GM10266 (cell line): ENCODE measurements around the gene RALB.

Source experiments
- DNase-seq: peaks from one replicate; pipeline ENCODE4 v3.0.0; 2012; ENCODE audit errors: extremely low spot score
- CTCF ChIP-seq: IDR thresholded peaks from 2 replicates; pipeline ENCODE4 v1.5.1; 2012; ENCODE audit warnings: mild to moderate bottlenecking, low read depth; ENCODE audit not compliant: control insufficient read depth, insufficient read depth; ENCODE audit errors: missing control alignments

The RALB gene

GRCh38 chr2:120225549-120226065 lies 27.0 kb upstream of the RALB start:
- TF ChIP-seq CTCF: no peak

GRCh38 chr2:120226316-120226715 lies 26.3 kb upstream of the RALB start:
- no peak for DNase-seq

More at GRCh38 chr2:120225549-120226065, 27.0 kb upstream of the RALB start:
- no peak for DNase-seq

GRCh38 chr2:120227111-120227991 lies 25.3 kb upstream of the RALB start:
- DNase-seq: no peak
- no peak for TF ChIP-seq CTCF

More at GRCh38 chr2:120226316-120226715, 26.3 kb upstream of the RALB start:
- TF ChIP-seq CTCF: no peak

GRCh38 chr2:120228503-120228902 lies 24.1 kb upstream of the RALB start:
- no peak for DNase-seq
- peak; percentile 4 for TF ChIP-seq CTCF

- DNase-seq: no peak
- no peak for TF ChIP-seq CTCF
These were observed 23.3 kb upstream of the RALB start for GRCh38 chr2:120229341-120229740.

GRCh38 chr2:120230515-120231471 lies 21.9 kb upstream of the RALB start:
- no peak for TF ChIP-seq CTCF
- no peak for DNase-seq
